Measurements from ENCODE around the gene BRSK2.
"Not testable (repeated sequence)": the region's sequence is repeated elsewhere in the genome, so short reads cannot be mapped to it uniquely, and the experiment has no call there.

The BRSK2 gene

GRCh38 chr11:1435479-1435819 lies 45.7 kb downstream of the BRSK2 start:
- DNase-seq (ENCODE audit: low read depth in 3 of 3, low spot score in 1 of 3): not testable (repeated sequence)

GRCh38 chr11:1435820-1436467 lies 46.2 kb downstream of the BRSK2 start:
- DNase-seq (ENCODE audit: low read depth in 3 of 3, low spot score in 1 of 3): no peak

GRCh38 chr11:1436468-1437039 lies 46.8 kb downstream of the BRSK2 start:
- DNase-seq (ENCODE audit: low read depth in 3 of 3, low spot score in 1 of 3): no peak

GRCh38 chr11:1437500-1437899 lies 47.8 kb downstream of the BRSK2 start:
- no peak for DNase-seq (ENCODE audit: low read depth in 3 of 3, low spot score in 1 of 3)

- no peak for DNase-seq (ENCODE audit: low read depth in 3 of 3, low spot score in 1 of 3)
Observed at GRCh38 chr11:1438261-1438966, 48.7 kb downstream of the BRSK2 start.

GRCh38 chr11:1438967-1439330 lies 49.2 kb downstream of the BRSK2 start:
- no peak for DNase-seq (ENCODE audit: low read depth in 3 of 3, low spot score in 1 of 3)

GRCh38 chr11:1439341-1439740 lies 49.6 kb downstream of the BRSK2 start:
- no peak for DNase-seq (ENCODE audit: low read depth in 3 of 3, low spot score in 1 of 3)

- no peak for DNase-seq (ENCODE audit: low read depth in 3 of 3, low spot score in 1 of 3)
Observed at GRCh38 chr11:1440066-1440465, 50.3 kb downstream of the BRSK2 start.

- no peak for DNase-seq (ENCODE audit: low read depth in 3 of 3, low spot score in 1 of 3)
Observed at GRCh38 chr11:1440496-1440895, 50.8 kb downstream of the BRSK2 start.

- DNase-seq (ENCODE audit: low read depth in 3 of 3, low spot score in 1 of 3): no peak
Observed at GRCh38 chr11:1442163-1442562, 52.4 kb downstream of the BRSK2 start.

GRCh38 chr11:1442807-1443366 lies 53.2 kb downstream of the BRSK2 start:
- no peak for DNase-seq (ENCODE audit: low read depth in 3 of 3, low spot score in 1 of 3)

- no peak for DNase-seq (ENCODE audit: low read depth in 3 of 3, low spot score in 1 of 3)
Observed at GRCh38 chr11:1443737-1444136, 54.0 kb downstream of the BRSK2 start.

- no peak for DNase-seq (ENCODE audit: low read depth in 3 of 3, low spot score in 1 of 3)
Observed at GRCh38 chr11:1444321-1444720, 54.6 kb downstream of the BRSK2 start.

GRCh38 chr11:1444823-1445422 lies 55.2 kb downstream of the BRSK2 start:
- DNase-seq (ENCODE audit: low read depth in 3 of 3, low spot score in 1 of 3): no peak

- no peak for DNase-seq (ENCODE audit: low read depth in 3 of 3, low spot score in 1 of 3)
Observed at GRCh38 chr11:1445741-1446445, 56.2 kb downstream of the BRSK2 start.

GRCh38 chr11:1446623-1447022 lies 56.9 kb downstream of the BRSK2 start:
- DNase-seq (ENCODE audit: low read depth in 3 of 3, low spot score in 1 of 3): no peak

- DNase-seq (ENCODE audit: low read depth in 3 of 3, low spot score in 1 of 3): no peak
Observed at GRCh38 chr11:1447845-1448825, 58.4 kb downstream of the BRSK2 start.

GRCh38 chr11:1448882-1449281 lies 59.1 kb downstream of the BRSK2 start:
- no peak for DNase-seq (ENCODE audit: low read depth in 3 of 3, low spot score in 1 of 3)

GRCh38 chr11:1449490-1450243 lies 59.9 kb downstream of the BRSK2 start:
- no peak for DNase-seq (ENCODE audit: low read depth in 3 of 3, low spot score in 1 of 3)

Data from stimulated activated CD4-positive, alpha-beta T cell treated with anti-CD3 and anti-CD28 coated beads, TNF-alpha, amount 100 ng/mL, for 1 hour (primary cell).